HG02623 (cell line): ENCODE measurements around the gene MLXIP.
"Not testable (repeated sequence)": the region's sequence is repeated elsewhere in the genome, so short reads cannot be mapped to it uniquely, and the experiment has no call there.

ENCODE experiments used
- ATAC-seq: cut with Tn5 transposase; IDR thresholded peaks from one replicate; pipeline ENCODE4 v1.9.1; 2021; ENCODE audit warnings: moderate library complexity; ENCODE audit not compliant: unreplicated experiment

Gene MLXIP

GRCh38 chr12:122078141-122079032, at the start of gene MLXIP:
TSS of gene MLXIP (plus strand) at chr12:122078756. CDS start at chr12:122078854, 98 bp downstream.
- ATAC-seq: peak; percentile 82

GRCh38 chr12:122028905-122029560, 49.5 kb upstream of the MLXIP start:
- no peak for ATAC-seq

- ATAC-seq: no peak
These were observed 48.7 kb upstream of the MLXIP start for GRCh38 chr12:122029620-122030423.

GRCh38 chr12:122030424-122031035, 48.0 kb upstream of the MLXIP start:
- ATAC-seq: no peak

- no peak for ATAC-seq
These were observed 47.0 kb upstream of the MLXIP start for GRCh38 chr12:122031342-122032216.

GRCh38 chr12:122032580-122032979, 46.0 kb upstream of the MLXIP start:
- no peak for ATAC-seq

- ATAC-seq: no peak
These were observed 43.3 kb upstream of the MLXIP start for GRCh38 chr12:122035292-122035691.

- no peak for ATAC-seq
These were observed 42.4 kb upstream of the MLXIP start for GRCh38 chr12:122036153-122036552.

- no peak for ATAC-seq
These were observed 37.8 kb upstream of the MLXIP start for GRCh38 chr12:122040579-122041386.

- not testable (repeated sequence) for ATAC-seq
These were observed 37.1 kb upstream of the MLXIP start for GRCh38 chr12:122041458-122041857.

GRCh38 chr12:122042910-122043309, 35.6 kb upstream of the MLXIP start:
- ATAC-seq: no peak

GRCh38 chr12:122043476-122043875, 35.1 kb upstream of the MLXIP start:
- ATAC-seq: no peak

- no peak for ATAC-seq
These were observed 33.3 kb upstream of the MLXIP start for GRCh38 chr12:122045262-122045661.

- no peak for ATAC-seq
These were observed 32.4 kb upstream of the MLXIP start for GRCh38 chr12:122046145-122046544.

- no peak for ATAC-seq
These were observed 30.4 kb upstream of the MLXIP start for GRCh38 chr12:122048151-122048550.

GRCh38 chr12:122049827-122050226, 28.7 kb upstream of the MLXIP start:
- no peak for ATAC-seq

- no peak for ATAC-seq
These were observed 27.9 kb upstream of the MLXIP start for GRCh38 chr12:122050706-122051105.

- no peak for ATAC-seq
These were observed 27.2 kb upstream of the MLXIP start for GRCh38 chr12:122051231-122051876.

GRCh38 chr12:122052285-122052684, 26.3 kb upstream of the MLXIP start:
- no peak for ATAC-seq
